H1 (cell line): ENCODE measurements around the gene RASSF5. TPM values are rescaled to one million over a fixed set of nuclear protein-coding genes. Genes with fewer than 3 reads are reported as not detected.

ENCODE experiments used
- CTCF ChIA-PET: fragments of 300-600 bp; sonication (Branson Sonifier 250); formaldehyde crosslinking; loops from one replicate; lab custom pipeline; 2021; ENCODE audit not compliant: partially characterized antibody; lab: Charles Lee
- POLR2A ChIA-PET: fragments of 300-600 bp; sonication (Branson Sonifier 250); formaldehyde crosslinking; loops from one replicate; lab custom pipeline; 2021; ENCODE audit warnings: inconsistent platforms; ENCODE audit not compliant: partially characterized antibody; lab: Charles Lee
- DNase-seq, 2 experiments: peaks; one replicate each; pipeline versions ENCODE4 v3.0.0 to v3.0.0-alpha.2; 2010 to 2022; ENCODE audit warnings: low spot score in 2 of 2, low read depth in 1 of 2, mixed read lengths in 1 of 2
- FAIRE-seq: peaks from 2 replicates; lab custom pipeline; 2011; peaks lifted over from hg19 to GRCh38; lab: Jason Lieb, UNC
- H2AFZ ChIP-seq: 2 replicates; pipeline ENCODE4 v1.8.1; 2012; ENCODE audit warnings: low read length, inconsistent platforms
- H2AK5ac ChIP-seq: 2 replicates; pipeline ENCODE4 v1.6.1; 2013; ENCODE audit warnings: low read depth, low read length
- H2BK120ac ChIP-seq: replicated peaks from 2 replicates; pipeline ENCODE3; 2013; ENCODE audit warnings: low read depth, low read length, inconsistent platforms
- H2BK12ac ChIP-seq: 2 replicates; pipeline ENCODE4 v1.6.1; 2013; ENCODE audit warnings: low read depth, low read length
- H2BK15ac ChIP-seq: 2 replicates; pipeline ENCODE4 v1.6.1; 2013; ENCODE audit warnings: low read length
- H2BK20ac ChIP-seq: 2 replicates; pipeline ENCODE4 v1.6.1; 2013; ENCODE audit warnings: low read length
- H2BK5ac ChIP-seq: 2 replicates; pipeline ENCODE4 v1.6.1; 2013; ENCODE audit warnings: low read depth, low read length
- H3K14ac ChIP-seq: 2 replicates; pipeline ENCODE4 v1.6.1; 2013; ENCODE audit warnings: inconsistent platforms; ENCODE audit not compliant: insufficient read length
- H3K18ac ChIP-seq: 2 replicates; pipeline ENCODE4 v1.6.1; 2013; ENCODE audit warnings: low read length; ENCODE audit errors: extremely low read depth
- H3K23ac ChIP-seq: 2 replicates; pipeline ENCODE4 v1.6.1; 2013; ENCODE audit warnings: inconsistent platforms; ENCODE audit not compliant: insufficient read length
- H3K23me2 ChIP-seq: 2 replicates; pipeline ENCODE4 v1.6.1; 2013; ENCODE audit warnings: low read depth, low read length
- H3K27ac ChIP-seq: 2 replicates; pipeline ENCODE4 v1.6.1; 2011; ENCODE audit warnings: low read depth, low read length, inconsistent platforms
- H3K27me3 ChIP-seq, 4 experiments: replicated peaks in 1 of 4; 1 replicate in 1 of 4; 2 replicates in 3 of 4; pipeline versions ENCODE4 v1.6.1 to v1.8.1; 2011 to 2013; ENCODE audit warnings: low read length in 3 of 4, mild to moderate bottlenecking in 3 of 4, inconsistent platforms in 2 of 4, mixed read lengths in 2 of 4, moderate library complexity in 1 of 4; ENCODE audit not compliant: control insufficient read depth in 3 of 4, insufficient read depth in 3 of 4; ENCODE audit errors: extremely low read depth in 1 of 4
- H3K36me3 ChIP-seq, 4 experiments: 2 replicates each; pipeline versions ENCODE4 v1.6.1 to v1.8.1; 2011 to 2013; ENCODE audit warnings: mild to moderate bottlenecking in 4 of 4, low read length in 3 of 4, moderate library complexity in 2 of 4, control low read depth in 1 of 4, inconsistent platforms in 1 of 4; ENCODE audit not compliant: insufficient read depth in 4 of 4, control insufficient read depth in 2 of 4
- H3K4ac ChIP-seq: replicated peaks from 2 replicates; pipeline ENCODE3; 2013; ENCODE audit warnings: low read length, low read depth, mixed read lengths, inconsistent platforms; ENCODE audit not compliant: insufficient read length
- H3K4me1 ChIP-seq, 4 experiments: replicated peaks in 1 of 4; 1 replicate in 1 of 4; 2 replicates in 3 of 4; pipeline versions ENCODE4 v1.6.1 to v1.8.1; 2011 to 2013; ENCODE audit warnings: low read length in 3 of 4, inconsistent platforms in 2 of 4, mixed read lengths in 1 of 4; ENCODE audit not compliant: insufficient read depth in 4 of 4, control insufficient read depth in 3 of 4
- H3K4me2 ChIP-seq, 2 experiments: 2 replicates each; pipeline versions ENCODE4 v1.6.1 to v1.8.1; 2011 to 2013; ENCODE audit warnings: low read depth in 2 of 2, low read length in 2 of 2, control low read depth in 1 of 2, inconsistent platforms in 1 of 2, mild to moderate bottlenecking in 1 of 2; ENCODE audit not compliant: insufficient read depth in 1 of 2
- H3K4me3 ChIP-seq, 4 experiments: fragments of 200-600, 300-600 bp in 1 of 4; sonication (generic), shearing (Covaris generic), sonication (Bioruptor Twin) in 1 of 4; 2 replicates each; pipeline versions ENCODE4 v1.5.1 to v1.8.1; 2011 to 2016; ENCODE audit warnings: low read length in 4 of 4, low read depth in 3 of 4, control low read depth in 2 of 4, inconsistent platforms in 2 of 4, mild to moderate bottlenecking in 2 of 4, mixed read lengths in 1 of 4, moderate library complexity in 1 of 4; ENCODE audit not compliant: insufficient read depth in 2 of 4; ENCODE audit errors: extremely low read depth in 1 of 4
- H3K56ac ChIP-seq: replicated peaks from 2 replicates; pipeline ENCODE3; 2013; ENCODE audit warnings: low read depth, mild to moderate bottlenecking, mixed read lengths, low read length, inconsistent platforms; ENCODE audit not compliant: insufficient read length
- H3K79me1 ChIP-seq: 2 replicates; pipeline ENCODE4 v1.6.1; 2013; ENCODE audit warnings: low read depth, low read length, control low read depth
- H3K79me2 ChIP-seq, 2 experiments: 2 replicates each; pipeline versions ENCODE4 v1.6.1 to v1.8.1; 2012 to 2013; ENCODE audit warnings: low read length in 2 of 2, mild to moderate bottlenecking in 2 of 2, inconsistent platforms in 1 of 2; ENCODE audit not compliant: insufficient read depth in 2 of 2, control insufficient read depth in 1 of 2
- H3K9ac ChIP-seq, 4 experiments: replicated peaks in 1 of 4; 1 replicate in 1 of 4; 2 replicates in 3 of 4; pipeline versions ENCODE4 v1.6.1 to v1.8.1; 2011 to 2013; ENCODE audit warnings: low read depth in 3 of 4, low read length in 3 of 4, control low read depth in 2 of 4, mild to moderate bottlenecking in 2 of 4, moderate library complexity in 2 of 4, inconsistent platforms in 1 of 4; ENCODE audit errors: extremely low read depth in 1 of 4
- H3K9me3 ChIP-seq, 2 experiments: 2 replicates each; pipeline versions ENCODE4 v1.6.1 to v1.8.1; 2012 to 2013; ENCODE audit warnings: mild to moderate bottlenecking in 2 of 2, moderate library complexity in 2 of 2, control low read depth in 1 of 2, inconsistent platforms in 1 of 2, low read depth in 1 of 2, low read length in 1 of 2, mixed read lengths in 1 of 2; ENCODE audit not compliant: insufficient read depth in 2 of 2
- H4K20me1 ChIP-seq, 2 experiments: replicated peaks in 1 of 2; 2 replicates each; pipeline versions ENCODE3 to v1.8.1; 2011 to 2013; ENCODE audit warnings: inconsistent platforms in 2 of 2, low read length in 2 of 2, mild to moderate bottlenecking in 1 of 2; ENCODE audit not compliant: insufficient read depth in 2 of 2, control insufficient read depth in 1 of 2
- H4K5ac ChIP-seq: 2 replicates; pipeline ENCODE4 v1.6.1; 2013; ENCODE audit warnings: low read length, low read depth, mixed read lengths, inconsistent platforms; ENCODE audit not compliant: insufficient read length
- H4K8ac ChIP-seq: 2 replicates; pipeline ENCODE4 v1.8.0; 2013; ENCODE audit warnings: mild to moderate bottlenecking, moderate library complexity, low read length, inconsistent platforms; ENCODE audit not compliant: insufficient read depth; ENCODE audit errors: extremely low read depth
- H4K91ac ChIP-seq: replicated peaks from 2 replicates; pipeline ENCODE3; 2013; ENCODE audit warnings: low read length, mixed read lengths, inconsistent platforms; ENCODE audit not compliant: insufficient read length
- ASH2L ChIP-seq: fragments of 200-600, 300-600 bp; sonication (generic); IDR thresholded peaks from one replicate; pipeline ENCODE4 v1.7.1; 2017; ENCODE audit warnings: low read length
- EZH2 ChIP-seq: fragments of 200-600 bp; sonication (generic); IDR thresholded peaks from 2 replicates; pipeline ENCODE4 v1.7.1; 2012; ENCODE audit warnings: low read depth, mild to moderate bottlenecking, moderate library complexity, low read length, inconsistent platforms; ENCODE audit not compliant: severe bottlenecking
- SUZ12 ChIP-seq: fragments of 200-600 bp; sonication (generic); IDR thresholded peaks from 2 replicates; pipeline ENCODE4 v1.6.1; 2012; ENCODE audit warnings: mild to moderate bottlenecking, inconsistent platforms, low read length, moderate library complexity, mixed read lengths
- WGBS, 2 experiments: shearing (Covaris generic) in 1 of 2; methylation state at CpG; one replicate each; pipeline versions ENCODE4 v1.1.6 to v1.1.7; 2013 to 2015; ENCODE audit warnings: low lambda C conversion rate in 2 of 2, mixed read lengths in 2 of 2, inconsistent platforms in 1 of 2, low coverage in 1 of 2, missing lambda C conversion rate in 1 of 2; ENCODE audit not compliant: insufficient replicate concordance in 2 of 2, insufficient coverage in 1 of 2, insufficient read length in 1 of 2; ENCODE audit errors: extremely low coverage in 1 of 2, missing lambda C conversion rate in 1 of 2; 5-methylcytosine and 5-hydroxymethylcytosine counted together
- polyA plus RNA-seq, 7 experiments: library from polyadenylated mRNA; depleted of rRNA in 3 of 7; stranded (reverse) in 5 of 7; unstranded in 2 of 7; fragments of >200 nt in 5 of 7; fragments of 200-250 nt in 2 of 7; gene quantifications; 1 replicate in 5 of 7; 2 replicates in 1 of 7; 4 replicates in 1 of 7; pipeline versions ENCODE4 v1.2.1 to v1.2.3, GENCODE V29; 2011 to 2013; ENCODE audit warnings: missing spikeins in 2 of 7, mixed read lengths in 2 of 7
- total RNA-seq: library from RNA; stranded (reverse); fragmentation: NEBNext Ultra II Directional; extraction: Animal tissue kit (Norgen Biotek cat#: 25700); gene quantifications from 2 replicates; pipeline ENCODE4 v1.2.1, GENCODE V29; 2021
- TF ChIP-seq, protein P1 (sequence below): IDR thresholded peaks from 2 replicates; pipeline ENCODE4 v1.6.1; 2012; ENCODE audit warnings: inconsistent platforms

The RASSF5 gene
- total and polyA plus RNA-seq, 2 of the 8 experiments (the other 6 are each of a cell fraction or from before 2014, with no cell fraction given): 0.82 to 1.8 TPM

GRCh38 chr1:206506405-206507283 lies 687 bp upstream of the RASSF5 start:
- no peak overlapping the region for H2AK5ac ChIP-seq
- DNase-seq: no peak

More at GRCh38 chr1:206506405-206507283, 687 bp upstream of the RASSF5 start:
- H3K18ac ChIP-seq: no peak overlapping the region
- no peak overlapping the region for H2BK15ac ChIP-seq
- peak overlapping the region; percentile 69; the same call in 1 of the 2 replicates for H2AFZ ChIP-seq
- H3K79me2 ChIP-seq: no peaks in the 10 kb centered on the region
- no peak overlapping the region for H2BK20ac ChIP-seq
- no peaks in the 10 kb centered on the region for H3K36me3 ChIP-seq
- H3K23me2 ChIP-seq: peaks cover 9% of the 10 kb centered on the region; the same call in 1 of the 2 replicates
- H3K14ac ChIP-seq: no peak overlapping the region
- no peak overlapping the region for H4K5ac ChIP-seq
- H3K4me2 ChIP-seq: peak overlapping the region; percentile 39 to 98
- peaks cover 17 to 49% (median 47%) of the 10 kb centered on the region in 4 experiments for H3K27me3 ChIP-seq
- H3K9me3 ChIP-seq: no peaks in the 10 kb centered on the region
- H2BK5ac ChIP-seq: no peak overlapping the region
- no peak overlapping the region for H4K91ac ChIP-seq
- H3K79me1 ChIP-seq: no peaks in the 10 kb centered on the region
- H2BK12ac ChIP-seq: no peak overlapping the region
- WGBS, 2 experiments: 18% methylated on average over 41 of the region's 48 CpGs; no CpG with 5 or more reads in 1 of the 2 experiments
- no peak overlapping the region for H3K4ac ChIP-seq
- ChIA-PET CTCF (interaction anchor here (0.8 to 13.3 kb wide), 31 partner anchors 8 to 216 kb away, joined by 3 to 167 read pairs (median 5); partner anchors contain the start of gene IKBKE), POLR2A (interaction anchor here (0.8 to 3.3 kb wide), 14 partner anchors 8 to 79 kb away, joined by 3 to 23 read pairs (median 4); partner anchors contain the start of gene IKBKE)
- no peak overlapping the region for H2BK120ac ChIP-seq
- H3K23ac ChIP-seq: no peak overlapping the region
- H3K56ac ChIP-seq: no peak overlapping the region
- H4K8ac ChIP-seq: peak overlapping the region; percentile 75; the same call in 1 of the 2 replicates
- no peak overlapping the region; a peak in 3 of 7 replicates for H3K9ac ChIP-seq
- peak overlapping the region; percentile 37 to 71 (median 64) for H3K4me3 ChIP-seq
- peaks cover 0 to 5% of the 10 kb centered on the region in 2 experiments for H4K20me1 ChIP-seq
- TF ChIP-seq SUZ12 (peak; percentile 56; the same call in 1 of the 2 replicates), ASH2L (peak; percentile 79), EZH2 (peak; percentile 71)
- TF ChIP-seq, protein P1, sequence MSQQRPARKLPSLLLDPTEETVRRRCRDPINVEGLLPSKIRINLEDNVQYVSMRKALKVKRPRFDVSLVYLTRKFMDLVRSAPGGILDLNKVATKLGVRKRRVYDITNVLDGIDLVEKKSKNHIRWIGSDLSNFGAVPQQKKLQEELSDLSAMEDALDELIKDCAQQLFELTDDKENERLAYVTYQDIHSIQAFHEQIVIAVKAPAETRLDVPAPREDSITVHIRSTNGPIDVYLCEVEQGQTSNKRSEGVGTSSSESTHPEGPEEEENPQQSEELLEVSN: no peak
- no peak overlapping the region for H3K27ac ChIP-seq
- FAIRE-seq: no peak
- H3K4me1 ChIP-seq: peaks cover 0 to 8% (median 2%) of the 10 kb centered on the region in 4 experiments; a peak in 6 of 7 replicates
